GM10266 (cell line): ENCODE results near the gene WDR77.

Experiments used
- DNase-seq: peaks from one replicate; pipeline ENCODE4 v3.0.0; 2012; ENCODE audit errors: extremely low spot score
- CTCF ChIP-seq: IDR thresholded peaks from 2 replicates; pipeline ENCODE4 v1.5.1; 2012; ENCODE audit warnings: mild to moderate bottlenecking, low read depth; ENCODE audit not compliant: control insufficient read depth, insufficient read depth; ENCODE audit errors: missing control alignments

The WDR77 gene

GRCh38 chr1:111462370-111463028 is 13.4 kb upstream of the WDR77 start:
- TF ChIP-seq CTCF = no peak

GRCh38 chr1:111461765-111462164 is 12.7 kb upstream of the WDR77 start:
- no peak for TF ChIP-seq CTCF
- no peak for DNase-seq

More at GRCh38 chr1:111462370-111463028, 13.4 kb upstream of the WDR77 start:
- no peak for DNase-seq

- TF ChIP-seq CTCF = no peak
- DNase-seq = no peak
These were observed 6.6 kb upstream of the WDR77 start for GRCh38 chr1:111455642-111456031.

GRCh38 chr1:111454859-111455641 is 6.0 kb upstream of the WDR77 start:
- TF ChIP-seq CTCF = no peak
- DNase-seq = peak; percentile 36

GRCh38 chr1:111453706-111454105 is 4.7 kb upstream of the WDR77 start:
- TF ChIP-seq CTCF = no peak
- DNase-seq = no peak

- no peak for DNase-seq
- no peak for TF ChIP-seq CTCF
These were observed 3.5 kb upstream of the WDR77 start for GRCh38 chr1:111452581-111452980.

GRCh38 chr1:111450185-111450584 is 1.1 kb upstream of the WDR77 start:
- no peak for TF ChIP-seq CTCF
- no peak for DNase-seq
